GM18868 (cell line): ENCODE measurements around the gene DNAJC24.

Source experiments
- ATAC-seq: cut with Tn5 transposase; IDR thresholded peaks from one replicate; pipeline ENCODE4 v1.9.1; 2021; ENCODE audit warnings: mild to moderate bottlenecking, moderate library complexity; ENCODE audit not compliant: unreplicated experiment

The DNAJC24 gene

DNA sequence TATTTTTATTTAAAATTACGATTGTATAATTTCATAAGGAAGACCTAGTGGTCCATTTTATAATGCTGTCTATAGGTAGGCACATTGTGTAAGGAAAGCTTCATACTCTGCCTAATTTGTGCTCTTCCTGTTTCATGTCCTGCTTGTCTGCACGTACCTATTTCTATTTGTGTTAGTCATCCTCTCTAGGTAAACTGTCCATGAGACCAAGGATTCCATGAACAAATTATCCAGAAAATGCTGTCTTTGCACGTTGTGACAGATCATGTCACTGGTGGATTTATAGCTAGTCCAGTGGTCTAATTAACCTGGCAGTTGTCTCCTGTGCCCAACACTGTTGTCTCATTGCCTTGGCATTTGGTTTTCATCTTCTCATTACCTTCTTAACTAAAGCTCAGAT, 44.7 kb downstream of the DNAJC24 start:
- no peak for ATAC-seq

- no peak for ATAC-seq
These were observed 45.8 kb downstream of the DNAJC24 start for GRCh38 chr11:31415435-31415834.

DNA sequence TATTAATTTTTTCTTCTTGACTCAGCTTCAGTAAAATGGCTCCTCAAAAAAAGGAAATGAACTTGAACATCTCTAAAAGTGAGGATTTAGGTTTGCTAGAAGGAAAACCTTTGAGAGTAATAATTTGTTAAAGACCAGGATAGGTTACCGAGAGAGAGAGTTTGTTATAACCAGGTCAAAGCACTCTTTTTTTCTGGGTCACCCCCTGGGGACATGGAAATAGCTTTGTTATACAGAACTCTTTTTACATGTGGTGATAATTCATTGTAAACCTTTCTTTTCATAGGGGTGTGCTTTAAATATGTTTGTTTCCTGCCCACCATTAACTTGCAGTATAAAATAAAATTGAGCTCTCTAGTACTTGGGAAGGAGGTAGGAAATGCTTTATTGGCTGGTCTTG, 47.7 kb downstream of the DNAJC24 start:
- no peak for ATAC-seq

DNA sequence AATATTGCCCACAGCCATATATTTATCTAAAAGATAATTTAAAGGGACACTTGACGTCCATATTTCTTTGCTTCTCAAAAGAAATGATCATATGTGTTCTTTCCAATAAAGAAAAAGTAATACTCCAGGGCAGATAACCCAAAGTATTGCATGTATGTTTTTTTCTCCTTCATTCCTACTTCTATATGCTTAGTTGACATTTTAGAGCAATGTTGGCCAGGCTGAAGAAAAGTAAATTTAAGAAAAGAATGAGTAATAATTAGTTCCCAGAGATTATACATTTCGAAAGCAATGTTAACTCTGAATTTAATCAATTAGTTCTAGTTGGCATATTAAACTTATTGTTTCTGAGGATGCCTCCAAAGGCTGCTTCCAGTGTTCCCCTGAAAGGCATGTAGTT, 48.2 kb downstream of the DNAJC24 start:
- ATAC-seq = no peak

GRCh38 chr11:31419138-31419537, 49.5 kb downstream of the DNAJC24 start:
- ATAC-seq = no peak

GRCh38 chr11:31419669-31420068, 50.0 kb downstream of the DNAJC24 start:
- no peak for ATAC-seq

GRCh38 chr11:31421820-31422219, 52.2 kb downstream of the DNAJC24 start:
- no peak for ATAC-seq

DNA sequence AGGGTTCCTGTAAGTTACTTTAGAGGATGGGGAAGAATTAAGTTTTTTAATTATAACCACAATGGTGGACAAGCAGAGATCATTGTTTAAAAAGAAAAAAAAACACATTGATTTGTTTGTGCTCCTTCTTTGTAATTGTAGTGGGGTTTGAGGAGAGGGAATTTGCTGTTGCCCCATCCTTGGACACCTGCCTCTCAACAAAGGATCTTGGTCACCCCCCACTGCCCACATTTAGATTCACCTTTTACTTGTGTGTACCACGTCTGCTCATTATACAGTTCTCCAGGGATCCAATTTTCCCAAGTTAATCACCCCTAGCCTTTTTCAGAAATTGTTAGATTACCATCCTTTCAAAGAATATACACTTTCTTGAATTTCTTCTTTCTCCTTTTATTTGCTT, 53.0 kb downstream of the DNAJC24 start:
- no peak for ATAC-seq

GRCh38 chr11:31424652-31425051, 55.0 kb downstream of the DNAJC24 start:
- ATAC-seq = no peak

GRCh38 chr11:31433851-31434250, 64.2 kb downstream of the DNAJC24 start:
- ATAC-seq = no peak

GRCh38 chr11:31437742-31438435, 68.2 kb downstream of the DNAJC24 start:
- no peak for ATAC-seq

GRCh38 chr11:31441296-31441695, 71.6 kb downstream of the DNAJC24 start:
- no peak for ATAC-seq

DNA sequence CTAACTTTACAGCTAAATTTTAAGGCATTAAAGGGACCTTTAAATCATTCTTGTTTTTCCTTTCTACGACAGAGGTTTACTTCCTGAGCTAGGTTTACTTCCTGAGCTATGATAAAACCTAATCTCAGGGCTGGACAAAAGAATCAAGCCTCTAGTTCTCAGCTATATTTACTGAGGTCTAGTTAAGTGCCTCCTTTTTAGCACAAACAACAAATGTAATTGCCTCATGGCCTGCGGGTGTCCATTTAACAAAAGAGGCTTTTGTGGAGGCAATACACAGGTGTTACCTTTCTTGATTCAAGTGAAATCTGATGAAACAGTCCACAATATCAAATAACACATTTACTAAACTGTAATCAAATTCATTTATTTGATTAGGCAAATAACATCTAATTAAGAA, 72.4 kb downstream of the DNAJC24 start:
- ATAC-seq = no peak

- ATAC-seq = no peak
These were observed 74.1 kb downstream of the DNAJC24 start for GRCh38 chr11:31443802-31444201.

DNA sequence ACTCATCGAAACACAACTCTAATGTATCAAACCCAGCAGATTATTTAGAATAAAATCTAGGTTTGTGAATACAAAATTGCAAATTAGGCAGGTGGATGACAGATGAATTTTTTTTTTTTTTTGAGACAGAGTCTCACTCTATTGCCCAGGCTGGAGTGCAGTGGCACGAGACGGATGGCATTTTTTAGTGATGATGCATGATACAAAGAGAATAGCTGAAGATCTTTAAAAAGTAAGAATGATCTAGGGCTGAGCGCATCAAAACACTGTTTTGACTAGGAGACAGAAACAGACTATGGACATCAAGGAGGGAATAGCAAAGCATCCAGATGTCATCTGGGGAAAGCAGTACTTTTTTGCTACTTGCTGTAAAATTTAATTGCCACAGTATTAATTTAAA, 76.0 kb downstream of the DNAJC24 start:
- ATAC-seq = no peak

DNA sequence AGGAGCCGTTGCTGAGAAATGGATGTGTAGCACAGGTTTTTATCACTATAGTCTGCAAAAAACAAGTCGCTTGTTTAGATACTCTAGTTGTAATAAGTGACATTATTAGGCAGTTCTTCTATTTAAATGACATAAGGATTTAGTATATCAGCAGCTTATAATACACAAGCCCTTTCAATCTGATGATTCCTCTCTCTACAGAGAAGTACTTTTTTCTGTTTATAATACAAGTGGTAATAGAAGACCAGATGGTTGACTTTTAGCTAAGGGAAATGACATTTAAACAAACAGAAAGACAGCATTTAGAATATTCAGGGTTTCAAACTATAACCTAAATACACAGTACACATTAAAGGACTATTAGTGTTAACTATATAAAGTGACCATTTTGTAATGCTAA, 79.4 kb downstream of the DNAJC24 start:
- no peak for ATAC-seq

GRCh38 chr11:31450841-31451240, 81.2 kb downstream of the DNAJC24 start:
- no peak for ATAC-seq

DNA sequence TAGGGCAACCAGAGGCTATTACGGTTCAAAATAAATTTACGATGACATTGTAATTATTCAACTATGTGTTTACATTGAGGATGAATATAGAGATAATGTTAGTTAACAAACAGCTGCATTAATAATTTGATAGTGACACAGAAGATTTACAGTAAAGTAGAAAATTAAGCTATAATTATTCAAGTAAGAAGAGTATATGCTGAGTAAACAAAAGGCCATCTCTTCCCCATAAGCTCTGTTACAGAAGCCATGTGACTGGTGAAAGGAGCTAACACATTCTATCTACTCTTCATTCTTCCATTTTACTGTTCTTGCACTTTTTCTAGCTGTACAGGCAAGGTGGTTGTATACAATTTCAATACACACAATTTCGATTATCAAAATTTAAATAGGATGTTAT, 85.5 kb downstream of the DNAJC24 start:
- ATAC-seq = no peak

- no peak for ATAC-seq
These were observed 94.8 kb downstream of the DNAJC24 start for GRCh38 chr11:31464436-31464835.

- no peak for ATAC-seq
These were observed 104.4 kb downstream of the DNAJC24 start for GRCh38 chr11:31474083-31474482.

- ATAC-seq = no peak
These were observed 108.0 kb downstream of the DNAJC24 start for GRCh38 chr11:31477528-31478222.

GRCh38 chr11:31478223-31478590, 108.5 kb downstream of the DNAJC24 start:
- ATAC-seq = no peak

GRCh38 chr11:31479066-31479465, 109.4 kb downstream of the DNAJC24 start:
- no peak for ATAC-seq
